Vagina (tissue), 2 donors: ENCODE data around the gene PHOSPHO2.

Source experiments
- POLR2A ChIP-seq, 2 donors: fragments of 450-650 bp; IDR thresholded peaks; one replicate each; pipeline ENCODE4 v1.6.1; 2017; ENCODE audit warnings: antibody characterized with exemption in 2 of 2, mild to moderate bottlenecking in 2 of 2, moderate library complexity in 2 of 2
- TF ChIP-seq, protein P1 (sequence below), 3 experiments: fragments of 450-650 bp in 2 of 3; fragments of 200-600 bp in 1 of 3; sonication (generic) in 1 of 3; IDR thresholded peaks; one replicate each; pipeline ENCODE4 v1.5.1; 2017 to 2019; ENCODE audit warnings: antibody characterized with exemption in 3 of 3, mild to moderate bottlenecking in 2 of 3, moderate library complexity in 2 of 3

DNA sequence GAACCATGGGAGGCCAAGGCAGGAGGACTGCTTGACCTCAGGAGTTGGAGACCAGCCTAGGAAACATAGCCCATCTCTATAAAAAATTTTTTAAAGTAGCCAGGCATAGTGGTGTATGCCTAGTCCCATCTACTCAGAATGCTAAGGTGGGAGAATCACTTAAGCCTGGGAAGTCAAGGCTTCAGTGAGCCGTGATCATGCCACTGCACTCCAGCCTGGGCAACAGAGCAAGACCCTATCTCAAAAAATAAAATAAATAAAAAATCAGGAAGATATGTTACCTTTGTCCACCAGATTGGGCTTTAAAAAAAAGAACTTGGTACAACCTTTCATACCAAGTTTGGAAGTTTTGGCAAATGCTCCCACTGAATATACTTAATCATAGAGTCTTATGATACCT is 35.4 kb upstream of the PHOSPHO2 start:
- TF ChIP-seq, protein P1, sequence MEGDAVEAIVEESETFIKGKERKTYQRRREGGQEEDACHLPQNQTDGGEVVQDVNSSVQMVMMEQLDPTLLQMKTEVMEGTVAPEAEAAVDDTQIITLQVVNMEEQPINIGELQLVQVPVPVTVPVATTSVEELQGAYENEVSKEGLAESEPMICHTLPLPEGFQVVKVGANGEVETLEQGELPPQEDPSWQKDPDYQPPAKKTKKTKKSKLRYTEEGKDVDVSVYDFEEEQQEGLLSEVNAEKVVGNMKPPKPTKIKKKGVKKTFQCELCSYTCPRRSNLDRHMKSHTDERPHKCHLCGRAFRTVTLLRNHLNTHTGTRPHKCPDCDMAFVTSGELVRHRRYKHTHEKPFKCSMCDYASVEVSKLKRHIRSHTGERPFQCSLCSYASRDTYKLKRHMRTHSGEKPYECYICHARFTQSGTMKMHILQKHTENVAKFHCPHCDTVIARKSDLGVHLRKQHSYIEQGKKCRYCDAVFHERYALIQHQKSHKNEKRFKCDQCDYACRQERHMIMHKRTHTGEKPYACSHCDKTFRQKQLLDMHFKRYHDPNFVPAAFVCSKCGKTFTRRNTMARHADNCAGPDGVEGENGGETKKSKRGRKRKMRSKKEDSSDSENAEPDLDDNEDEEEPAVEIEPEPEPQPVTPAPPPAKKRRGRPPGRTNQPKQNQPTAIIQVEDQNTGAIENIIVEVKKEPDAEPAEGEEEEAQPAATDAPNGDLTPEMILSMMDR (IDR thresholded peaks at IDR 0.05): no peak
- no peak for TF ChIP-seq POLR2A (IDR thresholded peaks at IDR 0.05)
